ENCODE results near the gene GPR137B.
"Not testable (repeated sequence)": the region's sequence is repeated elsewhere in the genome, so short reads cannot be mapped to it uniquely, and the experiment has no call there.

DNA sequence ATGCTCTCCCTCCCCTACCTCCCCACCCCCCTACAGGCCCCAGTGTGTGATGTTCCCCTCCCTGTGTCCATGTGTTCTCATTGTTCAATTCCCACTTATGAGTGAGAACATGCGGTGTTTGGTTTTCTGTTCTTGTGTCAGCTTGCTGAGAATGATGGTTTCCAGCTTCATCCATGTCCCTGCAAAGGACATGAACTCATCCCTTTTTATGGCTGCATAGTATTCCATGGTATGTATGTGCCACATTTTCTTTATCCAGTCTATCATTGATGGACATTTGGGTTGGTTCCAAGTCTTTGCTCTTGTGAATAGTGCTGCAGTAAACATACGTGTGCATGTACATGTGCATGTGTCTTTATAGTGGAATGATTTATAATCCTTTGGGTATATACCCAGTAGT lies 44.1 kb downstream of the GPR137B start:
- TF ChIP-seq CTCF, EP300 (IDR thresholded peaks at IDR 0.05): not testable (repeated sequence)
